Measurements from ENCODE around the gene SDHA.
"Not testable (repeated sequence)": the region's sequence is repeated elsewhere in the genome, so short reads cannot be mapped to it uniquely, and the experiment has no call there.

The SDHA gene

DNA sequence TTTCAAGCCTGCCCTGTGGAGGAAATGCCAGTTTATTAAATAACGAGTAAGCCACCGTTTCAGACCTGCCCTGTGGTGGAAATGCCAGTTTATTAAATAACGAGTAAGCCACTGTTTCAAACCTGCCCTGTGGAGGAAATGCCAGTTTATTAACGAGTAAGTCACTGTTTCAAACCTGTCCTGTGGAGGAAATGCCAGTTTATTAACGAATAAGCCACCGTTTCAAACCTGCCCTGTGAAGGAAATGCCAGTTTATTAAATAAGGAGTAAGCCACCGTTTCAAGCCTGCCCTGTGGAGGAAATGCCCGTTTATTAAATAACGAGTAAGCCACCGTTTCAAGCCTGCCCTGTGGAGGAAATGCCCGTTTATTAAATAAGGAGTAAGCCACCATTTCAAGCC lies 33.9 kb downstream of the SDHA start:
- DNase-seq (ENCODE audit: low read depth in 2 of 2, low spot score in 1 of 2), result not testable (repeated sequence)

DNA sequence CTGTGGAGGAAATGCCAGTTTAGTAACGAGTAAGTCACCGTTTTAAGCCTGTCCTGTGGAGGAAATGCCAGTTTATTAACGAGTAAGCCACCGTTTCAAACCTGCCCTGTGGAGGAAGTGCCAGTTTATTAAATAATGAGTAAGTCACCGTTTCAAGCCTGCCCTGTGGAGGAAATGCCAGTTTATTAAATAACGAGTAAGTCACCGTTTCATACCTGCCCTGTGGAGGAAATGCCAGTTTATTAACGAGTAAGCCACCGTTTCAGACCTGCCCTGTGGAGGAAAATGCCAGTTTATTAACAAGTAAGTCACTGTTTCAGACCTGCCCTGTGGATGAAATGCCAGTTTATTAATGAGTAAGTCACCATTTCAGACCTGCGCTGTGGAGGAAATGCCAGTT lies 34.4 kb downstream of the SDHA start:
- DNase-seq (ENCODE audit: low read depth in 2 of 2, low spot score in 1 of 2), result no peak

DNA sequence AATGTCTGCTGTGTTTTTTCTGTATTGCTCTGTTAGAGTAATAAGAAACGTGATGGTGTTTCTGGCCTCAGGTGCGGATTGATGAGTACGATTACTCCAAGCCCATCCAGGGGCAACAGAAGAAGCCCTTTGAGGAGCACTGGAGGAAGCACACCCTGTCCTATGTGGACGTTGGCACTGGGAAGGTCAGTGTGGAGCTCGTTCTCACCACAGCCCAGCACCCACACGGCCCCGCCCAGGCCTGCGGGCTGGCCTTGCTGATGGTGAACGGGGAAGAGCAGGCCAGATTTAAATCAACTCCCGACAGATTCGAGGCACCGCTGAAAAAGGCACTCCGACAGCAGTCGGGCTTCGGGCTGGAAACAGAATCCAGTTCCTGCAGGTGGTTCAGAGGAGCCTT lies 36.2 kb downstream of the SDHA start:
- not testable (repeated sequence) for DNase-seq (ENCODE audit: low read depth in 2 of 2, low spot score in 1 of 2)

DNA sequence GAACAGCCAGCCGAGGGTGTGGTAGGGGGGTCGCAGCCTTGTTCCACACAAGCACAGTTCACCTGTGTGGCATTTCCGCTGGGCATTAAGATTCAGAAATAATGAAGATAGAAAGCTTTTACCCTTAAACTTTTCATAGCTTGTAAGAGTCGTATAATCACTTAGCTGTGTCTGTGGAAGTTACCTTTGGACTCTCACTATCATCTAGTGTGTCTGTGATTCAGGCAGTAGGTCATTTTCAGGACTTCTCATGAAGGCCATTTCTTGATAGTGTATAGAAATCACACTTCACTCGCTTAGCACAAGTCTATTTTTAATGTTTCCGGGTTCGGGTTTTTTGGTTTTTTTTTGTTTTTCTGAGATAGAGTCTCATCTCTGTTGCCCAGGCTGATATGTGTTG lies 37.0 kb downstream of the SDHA start:
- not testable (repeated sequence) for DNase-seq (ENCODE audit: low read depth in 2 of 2, low spot score in 1 of 2)

DNA sequence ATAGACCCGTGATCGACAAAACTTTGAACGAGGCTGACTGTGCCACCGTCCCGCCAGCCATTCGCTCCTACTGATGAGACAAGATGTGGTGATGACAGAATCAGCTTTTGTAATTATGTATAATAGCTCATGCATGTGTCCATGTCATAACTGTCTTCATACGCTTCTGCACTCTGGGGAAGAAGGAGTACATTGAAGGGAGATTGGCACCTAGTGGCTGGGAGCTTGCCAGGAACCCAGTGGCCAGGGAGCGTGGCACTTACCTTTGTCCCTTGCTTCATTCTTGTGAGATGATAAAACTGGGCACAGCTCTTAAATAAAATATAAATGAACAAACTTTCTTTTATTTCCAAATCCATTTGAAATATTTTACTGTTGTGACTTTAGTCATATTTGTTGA lies 38.2 kb downstream of the SDHA start:
- not testable (repeated sequence) for DNase-seq (ENCODE audit: low read depth in 2 of 2, low spot score in 1 of 2)

DNA sequence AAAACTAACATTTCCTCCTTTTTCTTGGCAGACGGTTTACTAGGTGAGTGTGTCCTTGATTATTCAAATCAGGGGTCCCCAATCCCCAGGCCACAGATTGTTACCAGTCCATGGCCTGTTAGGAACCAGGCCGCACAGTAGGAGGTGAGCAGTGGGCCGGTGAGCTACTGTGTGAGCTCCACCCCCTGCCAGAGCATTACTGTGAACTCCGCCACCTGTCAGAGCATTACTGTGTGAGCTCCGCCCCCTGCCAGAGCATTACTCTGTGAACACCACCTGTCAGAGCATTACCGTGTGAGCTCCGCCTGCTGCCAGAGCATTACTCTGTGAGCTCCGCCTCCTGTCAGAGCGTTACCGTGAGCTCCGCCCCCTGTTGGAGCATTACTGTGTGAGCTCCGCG lies 39.0 kb downstream of the SDHA start:
- no peak for DNase-seq (ENCODE audit: low read depth in 2 of 2, low spot score in 1 of 2)

DNA sequence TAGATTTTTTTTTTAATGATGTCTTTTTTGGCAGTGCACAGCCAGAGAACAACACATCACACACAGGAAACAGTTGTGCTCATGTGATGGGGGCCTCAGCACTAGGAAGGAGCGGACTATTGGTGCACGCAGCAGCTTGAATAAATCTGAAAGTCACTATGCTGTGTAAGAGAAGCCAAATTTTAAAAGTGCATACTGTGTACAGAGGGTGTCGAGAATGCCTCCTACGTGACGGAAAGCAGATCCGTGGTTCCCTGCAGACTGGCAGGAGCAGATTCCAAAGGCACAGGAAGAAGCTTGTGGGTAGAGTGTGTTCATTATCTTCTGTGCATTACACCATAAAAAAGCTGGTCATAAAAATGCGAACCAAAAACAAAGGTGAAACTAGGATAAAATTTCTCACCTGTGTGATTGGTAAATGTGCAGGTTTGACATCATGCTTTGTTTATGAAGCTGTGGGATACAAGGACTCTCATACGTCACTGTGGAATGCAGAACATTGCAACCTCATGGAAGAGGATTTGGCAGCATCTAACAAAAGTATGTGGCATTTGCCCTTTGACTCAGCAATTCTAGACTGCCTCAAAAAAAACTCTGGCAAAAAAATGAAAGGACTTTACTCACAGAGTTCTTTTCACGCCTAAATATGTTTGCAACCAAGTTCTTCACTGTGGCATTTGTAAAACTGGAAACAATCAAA lies 45.3 kb downstream of the SDHA start:
- not testable (repeated sequence) for DNase-seq (ENCODE audit: low read depth in 2 of 2, low spot score in 1 of 2)

DNA sequence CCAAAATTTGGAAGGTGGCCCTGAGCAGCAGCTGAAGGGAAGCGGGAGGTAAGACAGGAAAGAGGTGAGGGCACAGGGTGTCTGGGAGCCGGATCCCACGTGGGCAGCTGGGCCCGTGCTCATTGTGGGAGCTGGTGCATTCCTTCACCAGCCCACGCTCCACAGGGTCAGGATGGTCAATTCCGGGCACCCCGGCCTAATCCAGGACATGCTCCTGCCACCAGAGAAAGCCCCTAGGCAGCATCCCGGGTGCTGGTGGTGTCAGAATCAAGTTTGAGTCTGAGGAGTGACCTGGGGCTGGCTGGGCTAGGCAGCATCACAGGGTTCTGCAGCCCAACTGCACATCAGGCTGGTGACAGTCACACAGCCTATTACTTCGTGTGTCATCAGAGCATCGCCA lies 46.2 kb downstream of the SDHA start:
- no peak for DNase-seq (ENCODE audit: low read depth in 2 of 2, low spot score in 1 of 2)

DNA sequence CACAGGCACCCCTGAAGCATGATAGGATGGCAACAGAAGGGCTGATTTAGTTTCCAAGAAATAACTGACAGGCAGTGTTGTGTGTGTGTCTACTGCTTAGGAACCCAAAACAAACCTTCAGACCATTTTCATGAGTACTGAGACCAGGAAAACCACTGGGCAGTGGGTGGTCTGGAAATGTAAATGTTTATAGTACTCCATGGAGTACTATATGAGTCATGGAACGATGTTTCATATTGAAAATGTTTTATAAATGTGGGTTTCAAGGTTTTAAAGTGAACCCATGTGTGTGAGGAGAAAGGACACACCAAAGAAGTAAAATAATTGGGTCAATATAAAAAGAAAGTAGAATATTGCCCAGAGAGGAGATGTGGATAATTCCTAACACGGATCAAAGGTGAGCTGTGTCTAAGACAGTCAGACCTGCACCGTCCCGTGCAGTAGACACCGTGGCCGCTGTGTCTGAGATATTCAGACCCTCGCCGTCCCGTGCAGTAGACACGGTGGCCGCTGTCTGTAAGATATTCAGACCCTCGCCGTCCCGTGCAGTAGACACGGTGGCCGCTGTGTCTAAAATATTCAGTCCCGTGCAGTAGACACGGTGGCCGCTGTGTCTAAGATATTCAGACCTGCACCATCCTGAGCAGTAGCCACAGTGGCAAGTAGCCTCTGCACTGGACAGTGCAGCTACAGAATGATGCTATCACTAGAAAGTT lies 48.3 kb downstream of the SDHA start:
- DNase-seq (ENCODE audit: low read depth in 2 of 2, low spot score in 1 of 2), result not testable (repeated sequence)

DNA sequence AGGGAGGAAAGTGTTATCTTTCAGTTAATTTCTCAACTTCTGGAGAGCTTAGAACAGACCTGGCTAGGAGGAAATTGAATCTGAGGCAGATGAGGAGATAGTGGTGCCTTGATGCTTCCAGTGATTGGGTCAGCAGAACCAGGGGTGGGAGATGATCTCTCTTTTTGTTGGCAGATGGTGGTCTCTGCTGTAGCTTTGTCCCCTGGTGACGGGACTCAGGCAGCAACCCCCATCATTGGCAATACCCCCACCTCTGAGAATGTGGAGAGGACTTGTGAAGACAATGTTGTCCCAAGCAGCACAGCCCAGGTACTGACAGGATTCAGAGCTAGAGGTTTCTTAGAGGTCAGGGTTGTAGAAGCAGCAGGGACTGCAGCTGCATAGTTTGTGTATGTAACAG lies 49.6 kb downstream of the SDHA start:
- no peak for DNase-seq (ENCODE audit: low read depth in 2 of 2, low spot score in 1 of 2)

DNA sequence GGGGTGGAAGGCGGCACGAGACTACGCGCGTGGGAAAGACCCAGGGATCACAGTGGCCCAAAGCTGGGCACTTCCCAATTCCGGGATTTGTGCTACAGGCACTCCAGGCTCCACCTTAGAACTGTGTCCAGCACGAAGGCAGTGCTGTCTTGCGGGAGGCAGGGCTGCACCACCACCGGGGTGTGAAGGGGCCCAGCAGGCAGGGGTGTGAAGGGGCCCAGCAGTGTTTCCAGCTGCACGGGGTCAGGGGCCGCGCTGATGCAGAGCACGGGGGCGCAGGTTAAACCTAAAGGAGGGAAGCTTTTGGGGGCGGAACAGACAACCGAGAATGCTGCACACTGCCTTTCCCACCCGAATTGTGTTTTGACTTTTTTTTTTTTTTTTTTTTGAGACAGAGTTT lies 52.2 kb downstream of the SDHA start:
- no peak for DNase-seq (ENCODE audit: low read depth in 2 of 2, low spot score in 1 of 2)

DNA sequence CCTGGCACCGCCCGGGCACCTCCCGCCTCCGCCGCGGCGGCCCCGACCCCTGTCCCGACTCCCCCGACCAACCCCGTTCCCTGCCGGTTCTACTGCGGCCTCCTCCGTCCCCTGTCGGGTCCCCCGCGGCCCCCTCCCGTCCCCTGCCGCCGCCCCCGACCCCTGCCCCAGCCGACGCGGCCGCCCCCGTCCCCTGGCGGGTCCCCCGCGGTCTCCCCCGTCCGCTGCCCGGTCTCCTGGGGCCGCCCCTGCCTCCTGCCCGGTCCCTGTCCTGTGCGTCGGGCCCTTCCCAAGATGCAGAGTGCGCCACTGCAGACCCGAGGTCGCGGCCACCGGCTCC lies 53.7 kb downstream of the SDHA start:
- not testable (repeated sequence) for DNase-seq (ENCODE audit: low read depth in 2 of 2, low spot score in 1 of 2)

DNA sequence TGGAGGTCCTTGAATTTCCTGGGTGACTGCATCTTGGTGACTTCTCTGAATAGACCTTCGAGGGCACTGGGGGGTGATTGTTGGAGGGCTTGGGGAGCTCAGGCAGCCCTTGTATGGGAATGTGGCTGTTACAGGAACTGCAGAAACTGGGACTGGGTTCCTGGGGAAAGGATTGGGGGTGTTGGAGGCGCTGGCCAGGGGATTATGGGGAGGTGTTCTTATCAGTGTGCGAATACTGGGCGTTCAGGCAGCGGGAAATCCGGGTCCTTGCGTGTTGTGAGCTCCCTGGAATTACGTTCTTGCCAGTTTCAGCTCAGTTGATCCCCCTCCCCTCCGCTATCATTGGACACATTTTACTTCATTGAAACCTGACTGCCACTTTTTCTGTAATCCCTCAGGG lies 55.0 kb downstream of the SDHA start:
- DNase-seq (ENCODE audit: low read depth in 2 of 2, low spot score in 1 of 2), result not testable (repeated sequence)

DNA sequence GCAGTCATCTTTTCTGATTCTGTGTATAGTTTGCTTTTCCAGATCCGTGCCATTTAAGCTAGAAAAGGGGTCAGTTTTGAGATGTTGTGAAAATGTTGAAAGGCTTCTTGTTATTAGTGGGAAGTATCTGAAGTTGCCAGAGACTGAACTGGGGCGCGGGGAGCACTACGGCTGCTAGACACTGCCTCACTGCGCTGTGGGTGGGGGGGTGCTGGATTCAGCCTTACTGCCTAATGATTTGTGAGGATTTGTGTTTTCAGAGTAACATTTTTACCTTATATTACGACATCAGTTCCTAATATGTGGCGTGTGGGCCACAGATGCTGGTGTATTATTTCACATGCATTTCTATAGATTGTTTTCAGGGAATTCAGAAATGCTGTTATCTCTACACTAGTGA lies 55.4 kb downstream of the SDHA start:
- not testable (repeated sequence) for DNase-seq (ENCODE audit: low read depth in 2 of 2, low spot score in 1 of 2)

DNA sequence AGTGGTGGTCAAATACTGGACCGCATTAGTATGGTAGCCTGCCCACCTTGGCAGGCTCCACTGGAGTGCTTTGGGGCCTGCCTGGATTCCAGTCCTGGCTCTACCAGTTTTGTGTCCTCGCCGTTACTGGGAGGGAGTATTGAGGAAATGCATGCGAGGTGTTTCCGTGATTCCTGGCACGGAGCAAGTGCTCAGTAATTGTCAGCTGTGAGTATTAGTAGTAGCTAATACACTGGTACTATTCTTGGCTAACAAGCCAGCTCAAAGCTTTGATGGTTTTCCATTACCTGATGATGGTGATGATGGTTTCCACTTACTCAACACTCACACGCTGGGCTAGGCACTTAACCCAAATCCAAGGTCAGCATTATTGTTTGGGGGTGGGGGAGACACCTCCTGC lies 56.2 kb downstream of the SDHA start:
- DNase-seq (ENCODE audit: low read depth in 2 of 2, low spot score in 1 of 2), result not testable (repeated sequence)

DNA sequence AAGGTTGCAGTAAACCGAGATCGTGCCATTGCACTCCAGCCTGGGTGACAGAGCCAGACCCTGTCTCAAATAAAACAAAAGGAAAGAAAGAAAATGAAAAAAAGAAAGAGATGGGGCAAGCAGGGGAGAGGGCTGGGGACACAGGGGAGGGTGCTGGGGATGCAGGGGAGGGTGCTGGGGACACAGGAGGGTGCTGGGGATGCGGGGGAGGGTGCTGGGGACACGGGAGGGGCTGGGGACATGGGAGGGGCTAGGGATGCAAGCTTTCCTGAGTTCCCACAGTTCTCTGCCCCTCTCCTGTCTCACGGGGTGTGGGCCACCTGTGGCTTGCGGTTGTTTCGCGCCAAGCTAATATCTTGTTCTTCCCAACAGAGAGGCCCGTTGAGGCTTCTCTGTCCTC lies 60.5 kb downstream of the SDHA start:
- no peak for DNase-seq (ENCODE audit: low read depth in 2 of 2, low spot score in 1 of 2)

DNA sequence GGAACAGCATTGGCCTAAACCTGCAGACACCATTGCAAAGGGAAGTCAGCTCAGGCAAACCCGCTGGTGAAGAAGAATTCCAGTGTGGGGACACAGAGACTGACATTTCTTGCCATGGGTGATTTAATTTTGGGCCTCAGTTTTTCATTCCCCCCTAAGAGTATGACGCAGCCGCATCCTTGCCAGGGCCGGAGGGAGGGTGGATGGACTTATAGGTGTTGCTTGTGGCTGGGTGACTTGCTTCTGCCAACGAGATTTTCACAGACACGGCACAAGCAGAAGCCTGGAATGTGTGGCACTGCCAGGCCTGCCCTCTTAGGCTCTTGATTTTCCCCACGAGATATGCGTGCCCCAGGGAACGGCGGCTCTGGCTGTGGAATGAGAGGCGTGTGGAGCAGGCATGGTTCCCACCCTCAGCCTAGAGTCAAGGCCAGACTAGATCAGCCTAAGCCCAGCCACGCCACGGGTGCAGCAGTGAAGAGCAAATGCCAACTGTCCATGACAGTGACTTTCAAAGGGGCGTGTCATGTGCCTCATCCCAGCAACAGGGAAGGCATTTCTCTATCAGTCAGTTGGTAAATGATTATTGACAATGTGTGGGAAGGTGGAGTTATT lies 61.0 kb downstream of the SDHA start:
- not testable (repeated sequence) for DNase-seq (ENCODE audit: low read depth in 2 of 2, low spot score in 1 of 2)

DNA sequence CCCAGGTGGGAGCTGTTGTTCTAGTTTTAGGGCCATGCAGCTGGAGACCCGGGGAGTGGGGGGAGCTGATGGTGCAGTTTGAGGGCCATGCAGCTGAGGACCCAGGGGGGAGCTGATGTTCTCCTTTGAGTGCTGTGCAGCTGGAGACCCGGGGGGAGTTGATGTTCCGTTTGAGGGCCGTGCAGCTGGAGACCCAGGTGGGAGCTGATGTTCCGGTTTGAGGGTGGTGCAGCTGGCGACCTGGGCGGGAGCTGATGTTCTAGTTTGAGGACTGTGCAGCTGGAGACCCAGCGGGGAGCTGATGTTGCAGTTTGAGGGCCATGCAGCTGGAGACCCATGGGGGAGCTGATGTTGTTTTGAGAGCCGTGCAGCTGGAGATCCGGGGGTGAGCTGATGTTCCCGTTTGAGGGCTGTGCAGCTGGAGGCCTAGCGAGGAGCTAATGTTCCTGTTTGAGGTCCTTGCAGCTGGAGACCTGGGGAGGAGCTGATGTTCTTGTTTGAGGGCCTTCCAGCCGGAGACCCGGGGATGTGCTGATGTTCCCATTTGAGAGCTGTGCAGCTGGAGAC lies 68.0 kb downstream of the SDHA start:
- no peak for DNase-seq (ENCODE audit: low read depth in 2 of 2, low spot score in 1 of 2)

DNA sequence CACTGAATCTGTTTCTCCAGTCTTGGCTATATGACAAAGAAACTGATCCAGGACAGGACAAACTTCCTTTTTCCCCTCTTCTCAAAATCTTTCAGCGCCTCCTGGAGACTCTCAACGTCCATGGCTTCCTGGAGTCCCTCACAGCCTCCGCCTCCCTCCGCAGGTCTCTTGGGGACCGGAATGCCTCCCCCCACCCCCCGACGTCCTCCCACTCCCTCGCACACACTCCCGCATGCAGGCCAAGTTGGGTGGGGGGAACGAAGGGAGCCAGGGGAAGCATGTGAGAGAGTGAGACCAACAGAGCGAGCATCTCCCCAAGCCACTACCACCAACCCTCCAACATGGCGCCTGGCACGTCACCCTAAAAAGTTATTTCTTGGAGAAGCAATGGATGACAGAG lies 72.1 kb downstream of the SDHA start:
- DNase-seq (ENCODE audit: low read depth in 2 of 2, low spot score in 1 of 2), result not testable (repeated sequence)

DNA sequence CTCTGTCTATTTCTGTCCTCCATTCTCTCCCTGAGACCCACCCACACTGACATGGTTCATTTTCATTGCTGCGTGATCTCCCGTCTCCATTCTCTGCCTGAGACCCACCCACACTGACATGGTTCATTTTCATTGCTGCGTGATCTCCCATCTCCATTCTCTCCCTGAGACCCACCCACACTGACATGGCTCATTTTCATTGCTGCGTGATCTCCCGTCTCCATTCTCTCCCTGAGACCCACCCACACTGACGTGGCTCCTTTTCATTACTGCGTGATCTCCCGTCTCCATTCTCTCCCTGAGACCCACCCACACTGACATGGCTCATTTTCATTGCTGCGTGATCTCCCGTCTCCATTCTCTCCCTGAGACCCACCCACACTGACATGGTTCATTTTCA lies 73.2 kb downstream of the SDHA start:
- DNase-seq (ENCODE audit: low read depth in 2 of 2, low spot score in 1 of 2), result not testable (repeated sequence)

DNA sequence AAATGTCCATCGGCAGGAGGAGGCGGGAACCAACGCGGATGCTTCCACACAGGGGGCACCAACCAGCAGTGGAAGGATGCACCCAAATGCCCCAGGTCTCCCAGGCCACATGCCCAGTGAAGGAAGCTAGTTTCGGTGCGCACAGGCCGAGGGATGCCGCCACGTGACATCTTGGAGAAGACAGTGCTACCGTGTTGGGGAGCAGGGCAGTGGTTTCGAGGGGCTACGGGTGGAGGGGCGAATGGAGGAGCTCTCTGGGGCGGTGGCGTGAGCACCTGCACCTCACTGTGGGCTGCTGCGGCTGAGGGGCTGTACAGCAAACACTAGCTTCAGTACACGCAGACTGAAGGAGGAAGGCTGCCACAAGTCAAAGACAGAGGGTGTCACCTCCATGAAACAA lies 76.7 kb downstream of the SDHA start:
- not testable (repeated sequence) for DNase-seq (ENCODE audit: low read depth in 2 of 2, low spot score in 1 of 2)

DNA sequence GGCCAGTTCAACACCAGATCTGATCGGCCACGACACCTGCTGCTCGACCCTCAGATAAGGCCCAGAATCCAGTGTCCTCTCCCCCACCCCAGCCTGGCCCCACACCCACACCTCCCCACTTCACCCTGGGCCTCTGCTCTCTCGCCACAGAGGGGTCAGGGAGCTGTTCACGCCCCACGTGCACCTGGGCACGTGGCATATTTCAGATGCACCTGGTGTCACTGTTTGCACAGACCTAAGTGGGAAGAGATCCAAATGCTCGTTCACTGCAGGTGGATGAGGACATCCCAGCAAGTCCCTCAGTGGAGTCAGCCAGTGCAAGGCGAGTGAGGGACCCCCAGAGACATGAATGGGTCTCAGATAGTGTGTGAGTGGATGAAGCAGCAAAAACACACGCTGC lies 78.1 kb downstream of the SDHA start:
- DNase-seq (ENCODE audit: low read depth in 2 of 2, low spot score in 1 of 2), result not testable (repeated sequence)

Data from stimulated activated CD8-positive, alpha-beta memory T cell treated with anti-CD3 and anti-CD28 coated beads, Interleukin-4, amount 100 ng/mL, for 4 hours (primary cell).